T-cell (primary cell): Measurements from ENCODE around the gene PSMC5. TPM values are rescaled to one million over a fixed set of nuclear protein-coding genes. Genes with fewer than 3 reads are reported as not detected.

ENCODE experiments used
- ATAC-seq, 4 experiments: fragments of 200-7000 bp in 3 of 4; fragments of 150-1000 bp in 1 of 4; cut with Tn5 transposase; replicated peaks in 1 of 4; 1 replicate in 3 of 4; 2 replicates in 1 of 4; pipeline ENCODE4 v1.10.0; 2021; ENCODE audit warnings: moderate library complexity in 3 of 4, mild to moderate bottlenecking in 2 of 4, moderate number of reproducible peaks in 1 of 4
- CTCF ChIA-PET, 2 donors: fragments of 300-600 bp; sonication (Branson Sonifier 250); formaldehyde crosslinking; loops; one replicate each; lab custom pipeline; 2022; ENCODE audit warnings: antibody characterized with exemption in 2 of 2; lab: Charles Lee
- POLR2A ChIA-PET, 2 donors: fragments of 300-600 bp; sonication (Branson Sonifier 250); formaldehyde crosslinking; loops; one replicate each; lab custom pipeline; 2022; ENCODE audit warnings: antibody characterized with exemption in 2 of 2; lab: Charles Lee
- DNase-seq, 35 experiments: peaks; one replicate each; pipeline versions ENCODE4 v3.0.0 to v3.0.0-alpha.2; 2013 to 2023
- H3K27ac ChIP-seq: one replicate; pipeline ENCODE4 v1.5.1; 2013; ENCODE audit warnings: low read length
- H3K27me3 ChIP-seq, 2 experiments: replicated peaks in 1 of 2; 1 replicate in 1 of 2; 2 replicates in 1 of 2; pipeline versions ENCODE4 v1.6.1 to v1.7.0; 2013; ENCODE audit warnings: low read length in 1 of 2, mixed read lengths in 1 of 2; ENCODE audit not compliant: control insufficient read depth in 2 of 2, insufficient read depth in 2 of 2; ENCODE audit errors: extremely low read depth in 1 of 2
- H3K36me3 ChIP-seq, 2 donors: 1 replicate in 1 of 2; 2 replicates in 1 of 2; pipeline versions ENCODE4 v1.6.1 to v1.7.0; 2013; ENCODE audit warnings: low read length in 1 of 2; ENCODE audit not compliant: control insufficient read depth in 2 of 2, insufficient read depth in 1 of 2; ENCODE audit errors: extremely low read depth in 1 of 2
- H3K4me1 ChIP-seq, 2 experiments: 1 replicate in 1 of 2; 2 replicates in 1 of 2; pipeline versions ENCODE4 v1.6.1 to v1.7.0; 2013; ENCODE audit warnings: low read length in 2 of 2, mixed read lengths in 1 of 2; ENCODE audit not compliant: insufficient read depth in 2 of 2, control insufficient read depth in 1 of 2; ENCODE audit errors: extremely low read depth in 1 of 2
- H3K4me3 ChIP-seq, 2 donors: 1 replicate in 1 of 2; 2 replicates in 1 of 2; pipeline versions ENCODE4 v1.5.1 to v1.7.0; 2013; ENCODE audit warnings: mild to moderate bottlenecking in 2 of 2, low read length in 1 of 2, moderate library complexity in 1 of 2; ENCODE audit not compliant: control insufficient read depth in 1 of 2; ENCODE audit errors: extremely low read depth in 1 of 2
- H3K9me3 ChIP-seq: 2 replicates; pipeline ENCODE4 v1.7.0; 2013
- H3K27ac Mint-ChIP-seq, 2 donors: one replicate each; pipeline ENCODE4 v1.8.0; 2020 to 2021; ENCODE audit warnings: mild to moderate bottlenecking in 2 of 2, mixed read lengths in 2 of 2
- H3K27me3 Mint-ChIP-seq, 2 donors: one replicate each; pipeline ENCODE4 v1.8.0; 2021 to 2022; ENCODE audit warnings: mixed read lengths in 2 of 2
- H3K36me3 Mint-ChIP-seq: one replicate; pipeline ENCODE4 v1.8.0; 2021; ENCODE audit warnings: mixed read lengths
- H3K4me1 Mint-ChIP-seq, 3 donors: one replicate each; pipeline ENCODE4 v1.8.0; 2020 to 2022; ENCODE audit warnings: mixed read lengths in 3 of 3, mild to moderate bottlenecking in 1 of 3
- H3K4me3 Mint-ChIP-seq, 3 donors: one replicate each; pipeline ENCODE4 v1.8.0; 2020 to 2022; ENCODE audit warnings: mild to moderate bottlenecking in 3 of 3, mixed read lengths in 3 of 3, moderate library complexity in 3 of 3
- H3K9me3 Mint-ChIP-seq, 3 donors: one replicate each; pipeline ENCODE4 v1.8.0; 2020 to 2022; ENCODE audit warnings: mixed read lengths in 3 of 3
- WGBS: methylation state at CpG from one replicate; pipeline ENCODE4 v1.1.5; 2013; ENCODE audit warnings: missing lambda C conversion rate; ENCODE audit not compliant: insufficient coverage; 5-methylcytosine and 5-hydroxymethylcytosine counted together
- total RNA-seq, 35 experiments: library from RNA in 6 of 35; stranded (reverse) in 6 of 35; fragments of 120-200 nt in 1 of 35; gene quantifications; one replicate each; pipeline versions ENCODE4 v1.2.1 to v1.2.4 and lab custom pipeline; 2013 to 2026

The PSMC5 gene
- total RNA-seq, 5 donors from 2014 or later (not counting 1 experiment from before 2014, with no cell fraction given): 83.9 to 114 (median 107) TPM

GRCh38 chr17:63823659-63824331, 3.4 kb upstream of the PSMC5 start:
- ATAC-seq (no peak), DNase-seq (no peak)
- peaks cover 50% of the 10 kb centered on the region for H3K36me3 Mint-ChIP-seq
- H3K27me3 Mint-ChIP-seq: no peaks in the 10 kb centered on the region
- H3K4me3 Mint-ChIP-seq: peak overlapping the region in 1 of 3 donors; percentile 31
- no peaks in the 10 kb centered on the region for H3K27me3 ChIP-seq
- 96% methylated on average over 8 of the region's 13 CpGs for WGBS
- peak overlapping the region; percentile 48 to 61 for H3K27ac Mint-ChIP-seq
- no peak overlapping the region for H3K4me3 ChIP-seq
- ChIA-PET CTCF (no interaction called here), POLR2A (no interaction called here)
- peaks cover 18 to 33% of the 10 kb centered on the region in 2 experiments for H3K4me1 ChIP-seq
- peaks cover 27 to 69% of the 10 kb centered on the region in 2 donors for H3K36me3 ChIP-seq
- H3K9me3 Mint-ChIP-seq: no peaks in the 10 kb centered on the region
- no peak overlapping the region for H3K27ac ChIP-seq
- peaks cover 49 to 76% (median 53%) of the 10 kb centered on the region in 3 donors for H3K4me1 Mint-ChIP-seq
- no peaks in the 10 kb centered on the region for H3K9me3 ChIP-seq

DNA sequence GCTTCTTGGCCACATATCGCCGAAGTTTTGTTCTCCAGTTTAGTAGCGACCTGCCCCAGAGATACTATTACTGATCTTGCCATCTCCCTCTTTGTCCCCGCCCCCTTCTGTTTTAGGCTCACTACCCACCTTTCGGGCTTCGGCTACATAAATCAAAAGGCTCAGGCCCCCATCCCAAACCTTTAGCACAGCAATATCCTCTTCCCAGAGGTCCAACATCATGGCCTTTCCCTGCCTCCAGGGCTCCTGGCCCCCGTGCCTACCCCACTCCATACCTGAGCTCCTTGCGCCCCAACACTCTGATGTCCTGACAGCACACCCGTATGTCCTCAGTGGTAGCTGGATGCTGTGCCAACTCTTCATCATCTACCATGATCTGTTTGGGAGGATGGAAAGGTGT, 2.9 kb upstream of the PSMC5 start:
- peak overlapping the region; percentile 23 to 48 for H3K27ac Mint-ChIP-seq
- H3K4me1 Mint-ChIP-seq: peaks cover 50 to 78% (median 58%) of the 10 kb centered on the region in 3 donors
- no peaks in the 10 kb centered on the region for H3K9me3 ChIP-seq
- H3K4me3 ChIP-seq: no peak overlapping the region
- H3K4me1 ChIP-seq: peaks cover 23 to 38% of the 10 kb centered on the region in 2 experiments
- no peak overlapping the region for H3K27ac ChIP-seq
- no peaks in the 10 kb centered on the region for H3K9me3 Mint-ChIP-seq
- peaks cover 27 to 69% of the 10 kb centered on the region in 2 donors for H3K36me3 ChIP-seq
- ATAC-seq: no peak
- POLR2A ChIA-PET: no interaction called here
- H3K4me3 Mint-ChIP-seq: peak overlapping the region in 1 of 3 donors; percentile 31
- CTCF ChIA-PET: no interaction called here
- H3K27me3 ChIP-seq: no peaks in the 10 kb centered on the region
- H3K27me3 Mint-ChIP-seq: no peaks in the 10 kb centered on the region
- H3K36me3 Mint-ChIP-seq: peaks cover 49% of the 10 kb centered on the region
- no peak for DNase-seq
- WGBS: 90% methylated on average over 7 of the region's 9 CpGs

GRCh38 chr17:63826468-63827001, 696 bp upstream of the PSMC5 start:
- peaks cover 57% of the 10 kb centered on the region for H3K36me3 Mint-ChIP-seq
- H3K9me3 Mint-ChIP-seq: no peaks in the 10 kb centered on the region
- H3K4me1 ChIP-seq: peaks cover 27 to 51% of the 10 kb centered on the region in 2 experiments
- peaks cover 28 to 72% of the 10 kb centered on the region in 2 donors for H3K36me3 ChIP-seq
- H3K27me3 ChIP-seq: no peaks in the 10 kb centered on the region
- peak in 2 of 35 experiments; percentile 17 to 19 for DNase-seq
- H3K4me3 Mint-ChIP-seq: peak overlapping the region; percentile 96 to 98 (median 98)
- H3K4me3 ChIP-seq: peak overlapping the region; percentile 80 to 100
- H3K27ac Mint-ChIP-seq: peak overlapping the region; percentile 99 to 100
- POLR2A ChIA-PET: interaction anchor here in 1 of 2 donors (0.6 to 1.5 kb wide), 2 partner anchors 53 to 670 kb away, joined by 3 read pairs; partner anchors contain the start of genes CCDC47 and DDX42
- no peaks in the 10 kb centered on the region for H3K27me3 Mint-ChIP-seq
- ATAC-seq: peak; percentile 3 to 7 (median 4)
- H3K9me3 ChIP-seq: no peaks in the 10 kb centered on the region
- 1% methylated on average over 31 of the region's 31 CpGs for WGBS
- H3K4me1 Mint-ChIP-seq: peaks cover 71 to 90% (median 76%) of the 10 kb centered on the region in 3 donors
- CTCF ChIA-PET: interaction anchor here in 1 of 2 donors (0.6 to 1.2 kb wide), 6 partner anchors 17 to 58 kb away, joined by 3 to 5 read pairs (median 4); partner anchors contain the start of genes CCDC47, DDX42 and SMARCD2
- peak overlapping the region; percentile 81 for H3K27ac ChIP-seq

- H3K4me3 ChIP-seq: peak overlapping the region; percentile 80 to 100
- no peaks in the 10 kb centered on the region for H3K27me3 ChIP-seq
- H3K9me3 ChIP-seq: no peaks in the 10 kb centered on the region
- H3K9me3 Mint-ChIP-seq: no peaks in the 10 kb centered on the region
- CTCF ChIA-PET: interaction anchor here (0.5 to 1.7 kb wide), 12 partner anchors 8 to 572 kb away, joined by 3 to 4 read pairs (median 3); no protein-coding TSS in a partner anchor
- peaks cover 33 to 64% of the 10 kb centered on the region in 2 experiments for H3K4me1 ChIP-seq
- H3K36me3 ChIP-seq: peaks cover 33 to 72% of the 10 kb centered on the region in 2 donors
- POLR2A ChIA-PET: interaction anchor here (0.5 to 0.9 kb wide), 5 partner anchors 11 to 305 kb away, joined by 3 to 8 read pairs (median 3); no protein-coding TSS in a partner anchor
- no peaks in the 10 kb centered on the region for H3K27me3 Mint-ChIP-seq
- H3K4me1 Mint-ChIP-seq: peaks cover 75 to 89% (median 81%) of the 10 kb centered on the region in 3 donors
- H3K36me3 Mint-ChIP-seq: peaks cover 55% of the 10 kb centered on the region
- DNase-seq (no peak), ATAC-seq (no peak)
- H3K27ac Mint-ChIP-seq: peak overlapping the region; percentile 99 to 100
- WGBS: 0% methylated on average over 2 of the region's 19 CpGs
- H3K4me3 Mint-ChIP-seq: peak overlapping the region; percentile 96 to 98 (median 98)
- peak overlapping the region; percentile 81 for H3K27ac ChIP-seq
Observed at GRCh38 chr17:63827801-63828221, 580 bp downstream of the PSMC5 start.

DNA sequence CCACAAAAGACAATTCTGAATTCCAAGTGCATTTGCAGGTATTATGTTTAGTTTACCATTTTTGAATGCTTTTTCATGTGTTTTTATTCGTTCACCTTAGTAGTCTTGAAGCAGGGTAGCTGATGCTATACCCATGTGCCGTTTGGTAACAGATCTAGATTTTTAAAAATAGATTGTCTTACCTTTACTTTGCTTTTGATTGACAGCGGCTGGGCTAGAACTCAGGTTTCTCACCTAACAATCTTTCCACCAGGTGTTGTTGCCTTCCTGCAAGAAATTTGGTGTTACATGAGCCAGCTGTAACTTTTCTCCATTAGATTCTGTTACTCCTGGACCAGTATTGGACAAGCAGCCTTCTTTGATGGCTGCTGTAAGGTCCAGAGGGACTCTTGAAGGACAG, 1.7 kb downstream of the PSMC5 start:
- Mint-ChIP-seq H3K36me3 (peaks cover 54% of the 10 kb centered on the region), H3K4me1 (peaks cover 75 to 84% (median 75%) of the 10 kb centered on the region in 3 donors), H3K9me3 (no peaks in the 10 kb centered on the region), H3K4me3 (peak overlapping the region; percentile 19 to 98 (median 96)), H3K27ac (peak overlapping the region; percentile 78 to 100), H3K27me3 (no peaks in the 10 kb centered on the region)
- Histone ChIP-seq H3K36me3 (peaks cover 29 to 74% of the 10 kb centered on the region in 2 donors), H3K4me3 (no peak overlapping the region), H3K27me3 (no peaks in the 10 kb centered on the region), H3K9me3 (no peaks in the 10 kb centered on the region), H3K27ac (no peak overlapping the region), H3K4me1 (peaks cover 33 to 64% of the 10 kb centered on the region in 2 experiments)
- no peak for DNase-seq
- ATAC-seq: no peak
- POLR2A ChIA-PET: interaction anchor here in 1 of 2 donors (0.6 to 0.9 kb wide), 2 partner anchors 64 to 87 kb away, joined by 3 read pairs; no protein-coding TSS in a partner anchor
- 100% methylated on average over 1 of the region's 3 CpGs for WGBS
- CTCF ChIA-PET: interaction anchor here (0.6 to 2.0 kb wide), 4 partner anchors 12 to 60 kb away, joined by 3 to 6 read pairs (median 4); partner anchors contain the start of genes CCDC47 (in 1 of the 2) and DDX42 (in 1 of the 2)

GRCh38 chr17:63830278-63830677, 3.0 kb downstream of the PSMC5 start:
- Histone ChIP-seq H3K9me3 (no peaks in the 10 kb centered on the region), H3K27ac (no peak overlapping the region), H3K4me3 (no peak overlapping the region), H3K4me1 (peaks cover 33 to 74% of the 10 kb centered on the region in 2 experiments), H3K36me3 (peaks cover 17 to 74% of the 10 kb centered on the region in 2 donors), H3K27me3 (no peaks in the 10 kb centered on the region)
- DNase-seq: no peak
- ChIA-PET POLR2A (interaction anchor here in 1 of 2 donors (0.6 kb wide), 1 partner anchor 60 kb away, joined by 5 read pairs; no protein-coding TSS in a partner anchor), CTCF (interaction anchor here in 1 of 2 donors (0.7 to 2.0 kb wide), 2 partner anchors 57 to 186 kb away, joined by 4 to 6 read pairs; partner anchors contain the start of genes CCDC47 and DDX42)
- peak overlapping the region; percentile 78 to 100 for H3K27ac Mint-ChIP-seq
- 100% methylated on average over 2 of the region's 5 CpGs for WGBS
- H3K36me3 Mint-ChIP-seq: peaks cover 52% of the 10 kb centered on the region
- no peaks in the 10 kb centered on the region for H3K27me3 Mint-ChIP-seq
- no peaks in the 10 kb centered on the region for H3K9me3 Mint-ChIP-seq
- no peak for ATAC-seq
- peaks cover 78 to 84% (median 80%) of the 10 kb centered on the region in 3 donors for H3K4me1 Mint-ChIP-seq
- H3K4me3 Mint-ChIP-seq: peak overlapping the region in 1 of 3 donors; percentile 96
